Measurements from ENCODE around the gene WWTR1.

Gene WWTR1

DNA sequence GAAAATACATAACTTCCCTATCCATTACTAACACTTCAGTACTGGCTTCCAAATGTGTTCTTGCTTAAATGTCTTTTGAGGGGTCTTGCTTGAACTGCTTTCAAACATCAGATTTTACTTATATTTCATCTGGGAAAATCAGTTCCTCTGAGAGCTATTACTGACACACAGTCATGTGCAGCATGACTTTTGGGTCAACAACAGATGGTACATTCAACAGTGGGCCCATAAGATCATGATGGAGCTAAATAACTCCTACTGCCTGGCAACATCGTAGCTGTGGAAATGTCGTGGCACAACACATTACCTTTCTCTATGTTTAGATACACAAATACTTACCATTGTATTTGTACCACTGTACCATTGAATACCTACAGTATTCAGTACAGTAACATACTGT lies 43.8 kb downstream of the WWTR1 start:
- ChIA-PET POLR2A (no interaction called here), CTCF (interaction anchor here (1.3 to 2.9 kb wide), 4 partner anchors 8 to 45 kb away, joined by 4 to 8 read pairs (median 6); no protein-coding TSS in a partner anchor)
- TF ChIP-seq, protein P1, sequence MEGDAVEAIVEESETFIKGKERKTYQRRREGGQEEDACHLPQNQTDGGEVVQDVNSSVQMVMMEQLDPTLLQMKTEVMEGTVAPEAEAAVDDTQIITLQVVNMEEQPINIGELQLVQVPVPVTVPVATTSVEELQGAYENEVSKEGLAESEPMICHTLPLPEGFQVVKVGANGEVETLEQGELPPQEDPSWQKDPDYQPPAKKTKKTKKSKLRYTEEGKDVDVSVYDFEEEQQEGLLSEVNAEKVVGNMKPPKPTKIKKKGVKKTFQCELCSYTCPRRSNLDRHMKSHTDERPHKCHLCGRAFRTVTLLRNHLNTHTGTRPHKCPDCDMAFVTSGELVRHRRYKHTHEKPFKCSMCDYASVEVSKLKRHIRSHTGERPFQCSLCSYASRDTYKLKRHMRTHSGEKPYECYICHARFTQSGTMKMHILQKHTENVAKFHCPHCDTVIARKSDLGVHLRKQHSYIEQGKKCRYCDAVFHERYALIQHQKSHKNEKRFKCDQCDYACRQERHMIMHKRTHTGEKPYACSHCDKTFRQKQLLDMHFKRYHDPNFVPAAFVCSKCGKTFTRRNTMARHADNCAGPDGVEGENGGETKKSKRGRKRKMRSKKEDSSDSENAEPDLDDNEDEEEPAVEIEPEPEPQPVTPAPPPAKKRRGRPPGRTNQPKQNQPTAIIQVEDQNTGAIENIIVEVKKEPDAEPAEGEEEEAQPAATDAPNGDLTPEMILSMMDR (IDR thresholded peaks at IDR 0.05; ENCODE audit: control extremely low read depth, extremely low read depth, low read depth, missing control alignments) = no peak
- DNase-seq (ENCODE audit: extremely low spot score) = no peak

DNA sequence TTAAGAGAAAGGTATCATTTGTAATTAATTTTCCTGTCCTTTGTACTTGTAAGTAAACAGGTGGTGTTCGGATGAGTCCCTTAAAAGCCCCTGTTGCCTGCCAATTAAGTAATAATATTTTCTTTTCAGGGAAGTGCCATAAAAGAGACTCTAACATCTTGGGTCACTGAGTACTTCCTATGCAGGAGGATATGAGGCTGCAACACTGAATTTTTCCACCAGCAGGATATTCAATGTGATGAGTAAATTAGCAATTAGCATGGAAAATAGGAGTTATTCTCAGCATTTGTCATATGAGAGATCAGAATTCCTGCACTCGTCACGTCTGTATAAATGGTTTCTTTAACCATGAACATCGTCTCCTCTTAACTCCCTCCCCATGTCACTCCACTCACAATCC lies 45.4 kb downstream of the WWTR1 start:
- POLR2A ChIA-PET = no interaction called here
- TF ChIP-seq, protein P1 (IDR thresholded peaks at IDR 0.05; ENCODE audit: control extremely low read depth, extremely low read depth, low read depth, missing control alignments) = no peak
- CTCF ChIA-PET = interaction anchor here (1.1 to 2.9 kb wide), 4 partner anchors 10 to 44 kb away, joined by 4 to 8 read pairs (median 5); no protein-coding TSS in a partner anchor

DNA sequence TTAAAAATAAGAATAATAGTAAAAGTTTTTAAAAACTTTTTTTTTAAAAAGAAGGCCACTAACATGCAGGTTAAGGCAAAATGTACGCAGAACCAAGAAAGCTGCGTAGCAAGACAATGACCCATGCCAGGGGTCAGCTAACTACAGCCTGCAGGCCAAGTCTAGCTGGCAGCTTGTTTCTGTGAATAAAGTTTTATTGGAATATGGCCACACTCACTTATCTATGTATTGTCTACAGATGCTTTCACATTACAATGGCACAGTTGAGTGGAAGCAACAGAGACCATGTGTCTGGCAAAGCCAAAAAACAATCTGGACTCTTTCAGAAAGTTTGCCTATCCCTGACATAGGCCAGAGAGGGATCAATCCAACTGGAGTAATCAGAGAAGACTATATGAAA lies 46.7 kb downstream of the WWTR1 start:
- CTCF ChIA-PET = interaction anchor here (1.7 to 3.7 kb wide), 4 partner anchors 9 to 43 kb away, joined by 5 to 19 read pairs (median 15); no protein-coding TSS in a partner anchor
- POLR2A ChIA-PET = no interaction called here
- TF ChIP-seq, protein P1 (IDR thresholded peaks at IDR 0.05; ENCODE audit: control extremely low read depth, extremely low read depth, low read depth, missing control alignments) = no peak
- no peak for DNase-seq (ENCODE audit: extremely low spot score)

More for the DNA sequence above, 45.4 kb downstream of the WWTR1 start:
- no peak for DNase-seq (ENCODE audit: extremely low spot score)

DNA sequence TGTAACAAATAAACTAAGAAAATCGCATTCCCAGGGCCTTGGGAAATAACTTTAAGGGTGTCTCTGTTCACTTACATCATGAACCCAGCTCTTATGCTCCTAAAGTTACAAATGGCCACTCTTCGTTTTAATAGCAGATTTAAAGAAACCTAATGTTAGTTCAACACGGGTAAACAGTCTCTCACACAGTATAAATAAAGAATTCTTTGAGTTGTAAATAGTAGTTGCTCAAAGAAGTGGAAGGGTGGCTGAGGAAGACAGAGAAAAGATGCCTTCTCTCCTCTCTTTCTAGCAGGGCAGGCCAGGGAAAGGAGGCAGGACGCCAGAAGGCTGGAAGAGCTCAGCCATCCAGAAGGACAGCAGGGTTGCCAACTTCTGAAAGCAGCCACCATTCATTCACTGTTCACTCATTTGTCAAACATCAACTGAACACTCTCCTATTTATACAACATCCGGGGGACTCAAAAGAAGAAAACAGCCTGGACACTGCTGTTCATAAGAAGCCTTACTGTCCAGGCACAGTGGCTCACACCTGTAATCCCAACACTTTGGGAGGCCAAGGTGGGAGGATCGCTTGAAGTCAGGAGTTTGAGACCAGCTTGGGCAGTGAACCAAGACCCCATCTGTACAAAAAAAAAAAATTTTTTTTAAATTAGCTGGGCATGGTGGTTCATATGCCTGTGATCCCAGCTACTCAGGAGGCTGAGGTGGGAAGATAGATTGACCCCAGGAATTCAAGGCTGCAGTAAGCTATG lies 47.3 kb downstream of the WWTR1 start:
- ChIA-PET POLR2A (no interaction called here), CTCF (interaction anchor here (1.3 to 3.7 kb wide), 5 partner anchors 9 to 42 kb away, joined by 4 to 19 read pairs (median 15); no protein-coding TSS in a partner anchor)
- TF ChIP-seq, protein P1 (IDR thresholded peaks at IDR 0.05; ENCODE audit: control extremely low read depth, extremely low read depth, low read depth, missing control alignments) = no peak
- DNase-seq (ENCODE audit: extremely low spot score) = no peak

DNA sequence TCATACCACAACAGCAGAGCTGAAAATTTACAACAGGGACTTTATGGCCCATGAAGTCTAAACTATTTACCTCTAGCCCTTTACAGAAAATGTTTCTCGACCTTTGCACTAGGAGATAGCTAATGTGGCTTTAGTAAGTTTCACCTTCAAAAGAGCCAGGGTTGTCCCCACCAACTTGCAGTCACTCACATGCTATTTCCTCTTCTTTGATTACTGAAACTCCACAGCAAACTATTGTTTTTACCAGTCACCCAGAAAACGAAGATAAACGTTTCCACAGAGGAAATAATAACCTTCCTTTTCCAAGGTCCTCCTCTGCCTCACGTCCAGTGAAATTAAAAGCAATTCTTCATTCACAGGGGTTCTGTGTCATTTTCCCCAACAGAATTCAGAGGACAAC lies 48.2 kb downstream of the WWTR1 start:
- POLR2A ChIA-PET = no interaction called here
- CTCF ChIA-PET = interaction anchor here (1.3 to 3.7 kb wide), 5 partner anchors 8 to 64 kb away, joined by 3 to 19 read pairs (median 15); no protein-coding TSS in a partner anchor
- TF ChIP-seq, protein P1 (IDR thresholded peaks at IDR 0.05; ENCODE audit: control extremely low read depth, extremely low read depth, low read depth, missing control alignments) = no peak
- DNase-seq (ENCODE audit: extremely low spot score) = peak; percentile 67

DNA sequence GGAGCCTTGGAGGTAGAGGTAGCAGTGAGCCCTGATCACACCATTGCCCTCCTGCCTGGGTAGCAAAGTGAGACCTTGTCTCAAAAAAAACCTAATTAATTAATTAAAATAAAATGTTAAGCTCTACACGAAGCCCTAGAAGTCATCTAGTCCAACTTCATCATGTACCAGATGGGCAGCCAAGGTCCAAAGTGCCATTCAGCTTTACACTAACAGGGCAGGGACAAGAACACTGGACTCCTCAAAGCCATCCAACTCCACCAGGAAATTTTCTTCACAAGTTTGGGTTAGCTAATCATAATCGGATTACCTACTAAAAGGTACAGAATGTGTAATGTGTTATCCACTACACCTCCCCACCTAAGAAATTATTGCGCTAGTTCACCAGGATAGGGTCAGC lies 48.8 kb downstream of the WWTR1 start:
- POLR2A ChIA-PET = no interaction called here
- no peak for DNase-seq (ENCODE audit: extremely low spot score)
- TF ChIP-seq, protein P1 (IDR thresholded peaks at IDR 0.05; ENCODE audit: control extremely low read depth, extremely low read depth, low read depth, missing control alignments) = no peak
- CTCF ChIA-PET = interaction anchor here (1.3 to 3.7 kb wide), 5 partner anchors 7 to 64 kb away, joined by 3 to 19 read pairs (median 15); no protein-coding TSS in a partner anchor
